ENCODE measurements around the gene RANBP3. TPM values are rescaled to one million over a fixed set of nuclear protein-coding genes. Genes with fewer than 3 reads are reported as not detected.
A peak's percentile ranks its signal among the peaks of the same experiment; 100 is the strongest.

Gene RANBP3
- total and polyA plus RNA-seq, 2 experiments from 2014 or later: 40.2 to 98.3 TPM

DNA sequence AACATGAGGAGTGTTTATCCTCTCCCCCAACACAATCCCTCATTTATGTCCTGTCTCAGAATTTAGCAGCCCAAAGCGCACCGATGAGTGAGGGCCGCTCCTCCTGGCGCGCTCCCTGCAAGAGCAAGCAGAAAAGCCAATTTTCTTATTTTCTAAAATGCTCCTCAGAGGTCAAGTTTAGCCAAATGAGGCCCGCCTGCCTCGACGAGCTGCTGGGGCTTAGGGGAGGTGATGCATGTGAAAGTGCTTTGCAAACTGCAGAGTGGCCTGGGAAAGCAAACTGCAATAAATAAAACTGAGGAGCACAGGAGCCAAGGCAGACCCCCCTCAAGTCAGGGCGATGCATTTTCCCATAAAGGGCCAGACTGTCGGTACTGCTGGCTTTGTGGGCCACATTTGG is 34.9 kb downstream of the RANBP3 start:
- Histone ChIP-seq H3K36me3 (ENCODE audit: insufficient read depth) (peaks cover 8% of the 10 kb centered on the region; the same call in 1 of the 2 replicates), H3K4me2 (no peak overlapping the region), H3K4me3 (no peak overlapping the region), H3K79me2 (replicated peaks; ENCODE audit: insufficient read depth) (peaks cover 86% of the 10 kb centered on the region), H2AFZ (no peak overlapping the region), H3K27ac (ENCODE audit: low read depth) (no peak overlapping the region), H3K27me3 (ENCODE audit: insufficient read depth) (no peaks in the 10 kb centered on the region), H4K20me1 (replicated peaks; ENCODE audit: insufficient read depth) (peaks cover 36% of the 10 kb centered on the region), H3K4me1 (ENCODE audit: insufficient read depth) (no peaks in the 10 kb centered on the region; the same call in 1 of the 2 replicates), H3K9me2 (ENCODE audit: insufficient read depth) (no peaks in the 10 kb centered on the region), H3F3A (replicated peaks; ENCODE audit: low read depth) (no peaks in the 10 kb centered on the region)
- no peaks in the 10 kb centered on the region for H3K9me3 Mint-ChIP-seq
- H3K36me3 Mint-ChIP-seq (ENCODE audit: low read depth): peaks cover 37% of the 10 kb centered on the region
- TF ChIP-seq EZH2phosphoT487 (IDR thresholded peaks at IDR 0.05; ENCODE audit: unreplicated experiment) (no peak), ZNF114 (CRISPR knock-in tag; IDR thresholded peaks at IDR 0.05) (no peak), NANOG (IDR thresholded peaks at IDR 0.05; ENCODE audit: borderline replicate concordance) (no peak), POLR2AphosphoS5 (IDR thresholded peaks at IDR 0.05; ENCODE audit: low read depth) (no peak), JUNB (IDR thresholded peaks at IDR 0.05; ENCODE audit: unreplicated experiment) (no peak), ZNF462 (CRISPR knock-in tag; IDR thresholded peaks at IDR 0.05) (no peak), ZNF331 (CRISPR knock-in tag; IDR thresholded peaks at IDR 0.05; ENCODE audit: low read depth) (no peak), EZH2 (IDR thresholded peaks at IDR 0.05; ENCODE audit: low read depth, unreplicated experiment) (no peak), CREB1 (CRISPR knock-in tag; IDR thresholded peaks at IDR 0.05; ENCODE audit: low read depth) (no peak), ETS1 (IDR thresholded peaks at IDR 0.05) (no peak)
- TF ChIP-seq, protein P1, sequence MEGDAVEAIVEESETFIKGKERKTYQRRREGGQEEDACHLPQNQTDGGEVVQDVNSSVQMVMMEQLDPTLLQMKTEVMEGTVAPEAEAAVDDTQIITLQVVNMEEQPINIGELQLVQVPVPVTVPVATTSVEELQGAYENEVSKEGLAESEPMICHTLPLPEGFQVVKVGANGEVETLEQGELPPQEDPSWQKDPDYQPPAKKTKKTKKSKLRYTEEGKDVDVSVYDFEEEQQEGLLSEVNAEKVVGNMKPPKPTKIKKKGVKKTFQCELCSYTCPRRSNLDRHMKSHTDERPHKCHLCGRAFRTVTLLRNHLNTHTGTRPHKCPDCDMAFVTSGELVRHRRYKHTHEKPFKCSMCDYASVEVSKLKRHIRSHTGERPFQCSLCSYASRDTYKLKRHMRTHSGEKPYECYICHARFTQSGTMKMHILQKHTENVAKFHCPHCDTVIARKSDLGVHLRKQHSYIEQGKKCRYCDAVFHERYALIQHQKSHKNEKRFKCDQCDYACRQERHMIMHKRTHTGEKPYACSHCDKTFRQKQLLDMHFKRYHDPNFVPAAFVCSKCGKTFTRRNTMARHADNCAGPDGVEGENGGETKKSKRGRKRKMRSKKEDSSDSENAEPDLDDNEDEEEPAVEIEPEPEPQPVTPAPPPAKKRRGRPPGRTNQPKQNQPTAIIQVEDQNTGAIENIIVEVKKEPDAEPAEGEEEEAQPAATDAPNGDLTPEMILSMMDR (conservative IDR thresholded peaks at IDR 0.05; ENCODE audit: low read depth in 2 of 2): no peak
- H3K4me1 Mint-ChIP-seq: peaks cover 40% of the 10 kb centered on the region
- ATAC-seq (no peak), DNase-seq (ENCODE audit: low spot score) (no peak)
- no peak overlapping the region for H3K4me3 Mint-ChIP-seq
- peaks cover 17% of the 10 kb centered on the region for H3K27me3 Mint-ChIP-seq (ENCODE audit: insufficient read depth, low read depth, poor library complexity)
- H3K27ac Mint-ChIP-seq: peak overlapping the region; percentile 73; the same call in 1 of the 2 replicates
